ENCODE data around the gene RNPS1. TPM values are rescaled to one million over a fixed set of nuclear protein-coding genes. Genes with fewer than 3 reads are reported as not detected.

Gene RNPS1
- total RNA-seq, 4 donors from 2014 or later, result 101 to 127 (median 114) TPM

GRCh38 chr16:2206780-2207433 lies 61.0 kb downstream of the RNPS1 start:
- Histone ChIP-seq H3K4me3 (no peak overlapping the region), H3K4me1 (peaks cover 0 to 36% (median 12%) of the 10 kb centered on the region in 4 donors), H3K9me3 (no peaks in the 10 kb centered on the region), H3K36me3 (peaks cover 0 to 42% (median 14%) of the 10 kb centered on the region in 3 donors), H3K27me3 (no peaks in the 10 kb centered on the region), H3K27ac (peak overlapping the region in 1 of 4 donors; percentile 94)
- TF ChIP-seq EP300 (IDR thresholded peaks at IDR 0.05), result no peak
- no peak for TF ChIP-seq POLR2A (IDR thresholded peaks at IDR 0.05)
- TF ChIP-seq, protein P1, sequence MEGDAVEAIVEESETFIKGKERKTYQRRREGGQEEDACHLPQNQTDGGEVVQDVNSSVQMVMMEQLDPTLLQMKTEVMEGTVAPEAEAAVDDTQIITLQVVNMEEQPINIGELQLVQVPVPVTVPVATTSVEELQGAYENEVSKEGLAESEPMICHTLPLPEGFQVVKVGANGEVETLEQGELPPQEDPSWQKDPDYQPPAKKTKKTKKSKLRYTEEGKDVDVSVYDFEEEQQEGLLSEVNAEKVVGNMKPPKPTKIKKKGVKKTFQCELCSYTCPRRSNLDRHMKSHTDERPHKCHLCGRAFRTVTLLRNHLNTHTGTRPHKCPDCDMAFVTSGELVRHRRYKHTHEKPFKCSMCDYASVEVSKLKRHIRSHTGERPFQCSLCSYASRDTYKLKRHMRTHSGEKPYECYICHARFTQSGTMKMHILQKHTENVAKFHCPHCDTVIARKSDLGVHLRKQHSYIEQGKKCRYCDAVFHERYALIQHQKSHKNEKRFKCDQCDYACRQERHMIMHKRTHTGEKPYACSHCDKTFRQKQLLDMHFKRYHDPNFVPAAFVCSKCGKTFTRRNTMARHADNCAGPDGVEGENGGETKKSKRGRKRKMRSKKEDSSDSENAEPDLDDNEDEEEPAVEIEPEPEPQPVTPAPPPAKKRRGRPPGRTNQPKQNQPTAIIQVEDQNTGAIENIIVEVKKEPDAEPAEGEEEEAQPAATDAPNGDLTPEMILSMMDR (IDR thresholded peaks at IDR 0.05), result no peak
- 87 to 98% methylated on average over 12 to 17 of the region's 23 CpGs for WGBS, 2 donors
- no peak for DNase-seq (ENCODE audit: low spot score in 2 of 2)

GRCh38 chr16:2206420-2206779 lies 61.5 kb downstream of the RNPS1 start:
- Histone ChIP-seq H3K27me3 (no peaks in the 10 kb centered on the region), H3K9me3 (no peaks in the 10 kb centered on the region), H3K4me3 (peak overlapping the region; percentile 65 to 85 (median 66)), H3K4me1 (peaks cover 0 to 35% (median 12%) of the 10 kb centered on the region in 4 donors), H3K27ac (peak overlapping the region in 3 of 4 donors; percentile 93 to 99 (median 94)), H3K36me3 (peaks cover 0 to 42% (median 14%) of the 10 kb centered on the region in 3 donors)
- TF ChIP-seq POLR2A (IDR thresholded peaks at IDR 0.05), result no peak
- TF ChIP-seq EP300 (IDR thresholded peaks at IDR 0.05), result no peak
- TF ChIP-seq, protein P1 (IDR thresholded peaks at IDR 0.05), result no peak
- whole genome bisulfite sequencing, 2 donors, result 80 to 88% methylated on average over 17 to 18 of the region's 18 CpGs
- no peak for DNase-seq (ENCODE audit: low spot score in 2 of 2)

DNA sequence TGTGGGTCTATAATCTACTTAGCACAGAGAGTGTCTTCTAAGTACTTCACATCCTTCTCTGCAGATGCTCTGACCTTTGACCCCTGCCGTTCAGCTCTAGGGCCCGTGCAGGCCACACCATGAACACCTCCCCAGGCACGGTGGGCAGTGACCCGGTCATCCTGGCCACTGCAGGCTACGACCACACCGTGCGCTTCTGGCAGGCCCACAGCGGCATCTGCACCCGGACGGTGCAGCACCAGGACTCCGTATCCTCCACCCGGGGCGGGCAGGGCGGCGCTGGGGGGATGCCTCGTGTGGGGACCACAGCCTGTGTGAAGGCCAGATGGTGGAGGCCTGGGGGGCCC lies 62.0 kb downstream of the RNPS1 start:
- Histone ChIP-seq H3K36me3 (peaks cover 0 to 42% (median 14%) of the 10 kb centered on the region in 3 donors), H3K27ac (peak overlapping the region; percentile 93 to 99 (median 94)), H3K4me1 (peaks cover 0 to 35% (median 12%) of the 10 kb centered on the region in 4 donors), H3K9me3 (no peaks in the 10 kb centered on the region), H3K4me3 (peak overlapping the region; percentile 65 to 85 (median 66)), H3K27me3 (no peaks in the 10 kb centered on the region)
- WGBS, 2 donors, result 0 to 7% methylated on average over 4 to 16 of the region's 16 CpGs
- TF ChIP-seq EP300 (IDR thresholded peaks at IDR 0.05) (no peak), POLR2A (IDR thresholded peaks at IDR 0.05) (no peak)
- TF ChIP-seq, protein P1 (IDR thresholded peaks at IDR 0.05), result peak in 1 of 5 experiments; percentile 4
- peak in 1 of 2 donors; percentile 21 for DNase-seq (ENCODE audit: low spot score in 2 of 2)

- no peaks in the 10 kb centered on the region for H3K27me3 ChIP-seq
- DNase-seq (ENCODE audit: low spot score in 2 of 2), result peak; percentile 71
- peak within 1 kb of the TSS; percentile 65 to 85 (median 66) for H3K4me3 ChIP-seq
- H3K4me1 ChIP-seq, result peaks cover 0 to 30% (median 12%) of the 10 kb centered on the region in 4 donors
- no peaks in the 10 kb centered on the region for H3K9me3 ChIP-seq
- WGBS, 2 donors, result 0 to 1% methylated on average over 21 to 74 of the region's 93 CpGs
- TF ChIP-seq, protein P1 (IDR thresholded peaks at IDR 0.05), result peak in 3 of 5 experiments; percentile 9 to 59 (median 16)
- TF ChIP-seq POLR2A (IDR thresholded peaks at IDR 0.05) (peak; percentile 73 to 81), EP300 (IDR thresholded peaks at IDR 0.05) (peak in 1 of 2 donors; percentile 95)
- H3K36me3 ChIP-seq, result peaks cover 0 to 40% (median 14%) of the 10 kb centered on the region in 3 donors
- H3K27ac ChIP-seq, result peak within 1 kb of the TSS; percentile 93 to 99 (median 94)
Measured at GRCh38 chr16:2205104-2205966, 62.6 kb downstream of the RNPS1 start, which contains the start of gene MLST8. TSS of gene MLST8 (plus strand) at chr16:2205454. CDS start at chr16:2206086, 632 bp downstream.
